ENCODE data around the gene PRKAG2.

- TF ChIP-seq CTCF (conservative IDR thresholded peaks at IDR 0.05; ENCODE audit: low read depth in 2 of 2) (no peak), POLR2AphosphoS5 (IDR thresholded peaks at IDR 0.05; ENCODE audit: low read depth) (no peak), JUNB (IDR thresholded peaks at IDR 0.05; ENCODE audit: unreplicated experiment) (no peak), EZH2 (IDR thresholded peaks at IDR 0.05; ENCODE audit: low read depth, unreplicated experiment) (no peak), CREB1 (CRISPR knock-in tag; IDR thresholded peaks at IDR 0.05; ENCODE audit: low read depth) (no peak), REST (IDR thresholded peaks at IDR 0.05; ENCODE audit: unreplicated experiment) (no peak), ZNF114 (CRISPR knock-in tag; IDR thresholded peaks at IDR 0.05) (no peak), NANOG (IDR thresholded peaks at IDR 0.05; ENCODE audit: borderline replicate concordance) (no peak), EZH2phosphoT487 (IDR thresholded peaks at IDR 0.05; ENCODE audit: unreplicated experiment) (no peak)
Measured at GRCh38 chr7:151838072-151838471, 38.8 kb downstream of the PRKAG2 start.
